Measurements from ENCODE around the gene ARFGAP2. TPM values are rescaled to one million over a fixed set of nuclear protein-coding genes. Genes with fewer than 3 reads are reported as not detected.
A peak's percentile ranks its signal among the peaks of the same experiment; 100 is the strongest.

Gene ARFGAP2
- total RNA-seq, 2 donors from 2014 or later, result 84.6 to 86.0 TPM

DNA sequence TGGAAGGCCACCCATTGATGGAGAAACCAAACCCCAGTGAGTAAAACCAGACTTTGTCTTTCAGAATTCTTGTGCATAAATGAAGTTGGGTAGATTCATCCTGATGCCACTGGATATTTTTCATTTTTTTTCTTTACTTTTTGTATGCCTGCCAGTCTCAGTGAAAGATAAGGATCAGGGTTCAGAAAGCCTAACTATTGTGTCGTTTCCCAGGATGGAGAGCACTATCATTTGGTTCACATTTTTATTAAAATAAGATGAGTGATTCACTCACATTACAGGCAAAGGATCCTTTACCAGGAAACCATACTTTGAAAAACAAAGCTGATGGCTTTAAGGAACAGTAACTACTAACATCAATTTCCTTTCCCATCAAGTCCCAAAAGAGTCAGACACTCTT is 52.0 kb downstream of the ARFGAP2 start:
- peaks cover 14% of the 10 kb centered on the region for H3K4me1 Mint-ChIP-seq
- H3K4me3 Mint-ChIP-seq, result no peak overlapping the region
- WGBS, 2 experiments (ENCODE audit: insufficient coverage in 1 of 2, insufficient read length in 1 of 2), result 86% methylated on average over 1 of the region's 1 CpG; no CpG with 5 or more reads in 1 of the 2 experiments

DNA sequence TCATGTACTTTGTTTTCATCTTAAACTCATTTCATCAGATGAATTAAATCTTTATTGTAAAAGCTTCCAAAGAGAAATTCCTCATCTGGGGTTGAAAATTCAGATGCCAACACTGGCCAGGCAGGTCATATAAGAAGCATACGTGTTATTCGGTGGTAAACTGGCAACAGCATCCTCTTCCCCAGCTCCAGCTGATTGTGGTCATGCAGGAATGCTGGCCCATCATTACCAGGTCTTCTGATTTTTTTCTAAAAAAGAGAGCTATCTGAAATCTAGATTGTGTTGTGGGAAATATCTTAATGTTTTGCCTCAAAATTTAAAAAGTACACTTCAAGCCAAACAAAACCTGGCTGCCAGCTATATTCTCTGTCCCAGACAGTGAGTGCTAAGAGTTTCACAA is 53.6 kb downstream of the ARFGAP2 start:
- no peaks in the 10 kb centered on the region for H3K27me3 Mint-ChIP-seq (ENCODE audit: insufficient read depth)
- peaks cover 12% of the 10 kb centered on the region for H3K36me3 Mint-ChIP-seq (ENCODE audit: low read depth)
- Histone ChIP-seq H3K4me3 (ENCODE audit: low read length) (no peak overlapping the region), H3K36me3 (ENCODE audit: control insufficient read depth, insufficient read depth, low read length) (no peaks in the 10 kb centered on the region), H3K9ac (ENCODE audit: extremely low read depth, low read length, poor library complexity, severe bottlenecking) (no peak overlapping the region), H3K27ac (ENCODE audit: low read depth, low read length) (no peak overlapping the region), H3K27me3 (ENCODE audit: control insufficient read depth, insufficient read depth, low read length, poor library complexity, severe bottlenecking) (no peaks in the 10 kb centered on the region), H3K4me1 (ENCODE audit: control insufficient read depth, insufficient read depth, low read length) (peaks cover 5% of the 10 kb centered on the region), H3K9me3 (ENCODE audit: control insufficient read depth, low read length) (no peaks in the 10 kb centered on the region)
- no peak overlapping the region for H3K27ac Mint-ChIP-seq
- H3K4me1 Mint-ChIP-seq, result peaks cover 3% of the 10 kb centered on the region
- no peak overlapping the region for H3K4me3 Mint-ChIP-seq
- peak; percentile 10 for DNase-seq
- TF ChIP-seq, protein P1, sequence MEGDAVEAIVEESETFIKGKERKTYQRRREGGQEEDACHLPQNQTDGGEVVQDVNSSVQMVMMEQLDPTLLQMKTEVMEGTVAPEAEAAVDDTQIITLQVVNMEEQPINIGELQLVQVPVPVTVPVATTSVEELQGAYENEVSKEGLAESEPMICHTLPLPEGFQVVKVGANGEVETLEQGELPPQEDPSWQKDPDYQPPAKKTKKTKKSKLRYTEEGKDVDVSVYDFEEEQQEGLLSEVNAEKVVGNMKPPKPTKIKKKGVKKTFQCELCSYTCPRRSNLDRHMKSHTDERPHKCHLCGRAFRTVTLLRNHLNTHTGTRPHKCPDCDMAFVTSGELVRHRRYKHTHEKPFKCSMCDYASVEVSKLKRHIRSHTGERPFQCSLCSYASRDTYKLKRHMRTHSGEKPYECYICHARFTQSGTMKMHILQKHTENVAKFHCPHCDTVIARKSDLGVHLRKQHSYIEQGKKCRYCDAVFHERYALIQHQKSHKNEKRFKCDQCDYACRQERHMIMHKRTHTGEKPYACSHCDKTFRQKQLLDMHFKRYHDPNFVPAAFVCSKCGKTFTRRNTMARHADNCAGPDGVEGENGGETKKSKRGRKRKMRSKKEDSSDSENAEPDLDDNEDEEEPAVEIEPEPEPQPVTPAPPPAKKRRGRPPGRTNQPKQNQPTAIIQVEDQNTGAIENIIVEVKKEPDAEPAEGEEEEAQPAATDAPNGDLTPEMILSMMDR (conservative IDR thresholded peaks at IDR 0.05), result no peak
- peaks cover 15% of the 10 kb centered on the region for H3K9me3 Mint-ChIP-seq
- 97 to 100% methylated on average over 2 of the region's 2 CpGs for WGBS, 2 experiments (ENCODE audit: insufficient coverage in 1 of 2, insufficient read length in 1 of 2)

More for the DNA sequence above, 52.0 kb downstream of the ARFGAP2 start:
- H3K9ac ChIP-seq (ENCODE audit: extremely low read depth, low read length, poor library complexity, severe bottlenecking), result no peak overlapping the region
- no peaks in the 10 kb centered on the region for H3K9me3 ChIP-seq (ENCODE audit: control insufficient read depth, low read length)
- peaks cover 15% of the 10 kb centered on the region for H3K4me1 ChIP-seq (ENCODE audit: control insufficient read depth, insufficient read depth, low read length)
- no peak overlapping the region for H3K4me3 ChIP-seq (ENCODE audit: low read length)
- no peak overlapping the region for H3K27ac Mint-ChIP-seq
- no peaks in the 10 kb centered on the region for H3K36me3 ChIP-seq (ENCODE audit: control insufficient read depth, insufficient read depth, low read length)
- H3K27ac ChIP-seq (ENCODE audit: low read depth, low read length), result no peak overlapping the region
- H3K27me3 ChIP-seq (ENCODE audit: control insufficient read depth, insufficient read depth, low read length, poor library complexity, severe bottlenecking), result no peaks in the 10 kb centered on the region
- DNase-seq, result peak; percentile 2
- peaks cover 2% of the 10 kb centered on the region for H3K9me3 Mint-ChIP-seq
- TF ChIP-seq, protein P1 (conservative IDR thresholded peaks at IDR 0.05), result no peak
- H3K27me3 Mint-ChIP-seq (ENCODE audit: insufficient read depth), result no peaks in the 10 kb centered on the region
- peaks cover 6% of the 10 kb centered on the region for H3K36me3 Mint-ChIP-seq (ENCODE audit: low read depth)

DNA sequence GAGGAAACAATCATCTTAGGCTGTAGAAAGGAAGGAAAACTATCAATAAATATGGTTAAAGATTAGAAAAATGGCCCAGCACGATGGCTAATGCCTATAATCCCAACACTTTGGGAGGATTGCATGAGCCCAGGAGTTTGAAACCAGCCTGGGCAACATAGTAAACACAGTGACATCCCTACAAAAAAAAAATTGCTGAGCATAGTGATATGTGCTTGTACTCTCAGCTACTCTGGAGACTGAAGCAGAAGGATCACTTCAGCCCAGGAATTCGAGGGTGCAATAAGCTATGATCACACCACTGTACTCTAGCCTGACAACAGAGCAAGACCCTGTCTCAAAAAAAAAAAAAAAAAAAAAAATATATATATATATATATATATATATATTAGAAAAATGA is 54.9 kb downstream of the ARFGAP2 start:
- Mint-ChIP-seq H3K4me1 (peaks cover 3% of the 10 kb centered on the region), H3K27ac (no peak overlapping the region), H3K27me3 (ENCODE audit: insufficient read depth) (no peaks in the 10 kb centered on the region), H3K4me3 (no peak overlapping the region), H3K9me3 (peaks cover 25% of the 10 kb centered on the region), H3K36me3 (ENCODE audit: low read depth) (peaks cover 13% of the 10 kb centered on the region)
- no peaks in the 10 kb centered on the region for H3K27me3 ChIP-seq (ENCODE audit: control insufficient read depth, insufficient read depth, low read length, poor library complexity, severe bottlenecking)
- DNase-seq, result peak; percentile 7
- H3K4me3 ChIP-seq (ENCODE audit: low read length), result no peak overlapping the region
- 80 to 93% methylated on average over 1 to 2 of the region's 2 CpGs for WGBS, 2 experiments (ENCODE audit: insufficient coverage in 1 of 2, insufficient read length in 1 of 2)
- H3K9ac ChIP-seq (ENCODE audit: extremely low read depth, low read length, poor library complexity, severe bottlenecking), result no peak overlapping the region
- H3K27ac ChIP-seq (ENCODE audit: low read depth, low read length), result no peak overlapping the region
- H3K9me3 ChIP-seq (ENCODE audit: control insufficient read depth, low read length), result no peaks in the 10 kb centered on the region
- no peaks in the 10 kb centered on the region for H3K36me3 ChIP-seq (ENCODE audit: control insufficient read depth, insufficient read depth, low read length)
- TF ChIP-seq, protein P1 (conservative IDR thresholded peaks at IDR 0.05), result no peak
- H3K4me1 ChIP-seq (ENCODE audit: control insufficient read depth, insufficient read depth, low read length), result peaks cover 3% of the 10 kb centered on the region
